HEK293 (cell line): ENCODE results near the gene HS3ST3A1.

Experiments used
- SETDB1 ChIP-seq: IDR thresholded peaks from one replicate; pipeline ENCODE4 v1.6.1; 2017; ENCODE audit warnings: mild to moderate bottlenecking, low read length, moderate library complexity, mixed read lengths; ENCODE audit not compliant: insufficient read length
- WT1 ChIP-seq: fragments of 450-650 bp; formaldehyde crosslinking; IDR thresholded peaks from 2 replicates; pipeline ENCODE4 v1.5.1; 2016; ENCODE audit warnings: missing biosample characterization, missing genetic modification characterization
- ZNF157 ChIP-seq: fragments of 450-650 bp; formaldehyde crosslinking; IDR thresholded peaks from 2 replicates; pipeline ENCODE4 v1.5.1; 2016; ENCODE audit warnings: missing biosample characterization, missing genetic modification characterization
- ZNF274 ChIP-seq, 2 experiments: fragments of 200-500 bp in 1 of 2; fragments of 450-650 bp in 1 of 2; sonication (Bioruptor generic) in 1 of 2; formaldehyde crosslinking in 1 of 2; IDR thresholded peaks; 2 replicates each; pipeline versions ENCODE4 v1.5.1 to v1.6.1; 2014 to 2016; ENCODE audit warnings: borderline replicate concordance in 1 of 2, inconsistent platforms in 1 of 2, low read length in 1 of 2, missing biosample characterization in 1 of 2, missing genetic modification characterization in 1 of 2
- TF ChIP-seq, protein P1 (sequence below): fragments of 450-650 bp; formaldehyde crosslinking; IDR thresholded peaks from 2 replicates; pipeline ENCODE4 v1.5.1; 2016; ENCODE audit warnings: missing biosample characterization, missing genetic modification characterization

- TF ChIP-seq ZNF274 (IDR thresholded peaks at IDR 0.05; ENCODE audit: low read length) (no peak), ZNF274 (tag by site-specific recombination; IDR thresholded peaks at IDR 0.05; ENCODE audit: borderline replicate concordance) (no peak), ZNF157 (tag by site-specific recombination) (no peak), WT1 (no peak), SETDB1 (no peak)
- TF ChIP-seq, protein P1, sequence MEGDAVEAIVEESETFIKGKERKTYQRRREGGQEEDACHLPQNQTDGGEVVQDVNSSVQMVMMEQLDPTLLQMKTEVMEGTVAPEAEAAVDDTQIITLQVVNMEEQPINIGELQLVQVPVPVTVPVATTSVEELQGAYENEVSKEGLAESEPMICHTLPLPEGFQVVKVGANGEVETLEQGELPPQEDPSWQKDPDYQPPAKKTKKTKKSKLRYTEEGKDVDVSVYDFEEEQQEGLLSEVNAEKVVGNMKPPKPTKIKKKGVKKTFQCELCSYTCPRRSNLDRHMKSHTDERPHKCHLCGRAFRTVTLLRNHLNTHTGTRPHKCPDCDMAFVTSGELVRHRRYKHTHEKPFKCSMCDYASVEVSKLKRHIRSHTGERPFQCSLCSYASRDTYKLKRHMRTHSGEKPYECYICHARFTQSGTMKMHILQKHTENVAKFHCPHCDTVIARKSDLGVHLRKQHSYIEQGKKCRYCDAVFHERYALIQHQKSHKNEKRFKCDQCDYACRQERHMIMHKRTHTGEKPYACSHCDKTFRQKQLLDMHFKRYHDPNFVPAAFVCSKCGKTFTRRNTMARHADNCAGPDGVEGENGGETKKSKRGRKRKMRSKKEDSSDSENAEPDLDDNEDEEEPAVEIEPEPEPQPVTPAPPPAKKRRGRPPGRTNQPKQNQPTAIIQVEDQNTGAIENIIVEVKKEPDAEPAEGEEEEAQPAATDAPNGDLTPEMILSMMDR (tag by site-specific recombination), result no peak
Measured at GRCh38 chr17:13491916-13492736, 109.6 kb downstream of the HS3ST3A1 start.
